ENCODE results near the gene RBKS.
"Not testable (repeated sequence)": the region's sequence is repeated elsewhere in the genome, so short reads cannot be mapped to it uniquely, and the experiment has no call there.

The RBKS gene

GRCh38 chr2:27796791-27797765 lies 93.1 kb downstream of the RBKS start:
- no peak for DNase-seq

GRCh38 chr2:27795868-27796277 lies 94.3 kb downstream of the RBKS start:
- no peak for DNase-seq

- no peak for DNase-seq
Observed at GRCh38 chr2:27795093-27795834, 94.9 kb downstream of the RBKS start.

- no peak for DNase-seq
Observed at GRCh38 chr2:27792759-27793158, 97.4 kb downstream of the RBKS start.

GRCh38 chr2:27790796-27791195 lies 99.4 kb downstream of the RBKS start:
- DNase-seq: no peak

- DNase-seq: no peak
Observed at GRCh38 chr2:27782701-27783100, 107.5 kb downstream of the RBKS start.

- no peak for DNase-seq
Observed at GRCh38 chr2:27781496-27781895, 108.7 kb downstream of the RBKS start.

GRCh38 chr2:27779417-27780055 lies 110.7 kb downstream of the RBKS start:
- DNase-seq: no peak

GRCh38 chr2:27776696-27777095 lies 113.5 kb downstream of the RBKS start:
- DNase-seq: no peak

- no peak for DNase-seq
Observed at GRCh38 chr2:27776097-27776496, 114.1 kb downstream of the RBKS start.

GRCh38 chr2:27773959-27774358 lies 116.2 kb downstream of the RBKS start:
- DNase-seq: no peak

- no peak for DNase-seq
Observed at GRCh38 chr2:27772804-27773203, 117.4 kb downstream of the RBKS start.

- peak; percentile 92 for DNase-seq
Observed at GRCh38 chr2:27771548-27772335, 118.4 kb downstream of the RBKS start, which contains the start of gene MRPL33. TSS of gene MRPL33 (plus strand) at chr2:27771719. CDS start at chr2:27771778, 59 bp downstream.

- DNase-seq: no peak
Observed at GRCh38 chr2:27771202-27771547, 119.0 kb downstream of the RBKS start.

- no peak for DNase-seq
Observed at GRCh38 chr2:27766287-27766661, 123.9 kb downstream of the RBKS start.

GRCh38 chr2:27765621-27766286 lies 124.4 kb downstream of the RBKS start:
- peak; percentile 52 for DNase-seq

GRCh38 chr2:27764526-27764925 lies 125.7 kb downstream of the RBKS start:
- not testable (repeated sequence) for DNase-seq

- DNase-seq: no peak
Observed at GRCh38 chr2:27763907-27764267, 126.3 kb downstream of the RBKS start.

- no peak for DNase-seq
Observed at GRCh38 chr2:27762951-27763906, 127.0 kb downstream of the RBKS start.

- DNase-seq: no peak
Observed at GRCh38 chr2:27756544-27757498, 133.4 kb downstream of the RBKS start.
